ENCODE data around the gene DYRK1B. TPM values are rescaled to one million over a fixed set of nuclear protein-coding genes. Genes with fewer than 3 reads are reported as not detected.

Gene DYRK1B
- total RNA-seq, 1 donor from 2014 or later: 31.7 TPM

DNA sequence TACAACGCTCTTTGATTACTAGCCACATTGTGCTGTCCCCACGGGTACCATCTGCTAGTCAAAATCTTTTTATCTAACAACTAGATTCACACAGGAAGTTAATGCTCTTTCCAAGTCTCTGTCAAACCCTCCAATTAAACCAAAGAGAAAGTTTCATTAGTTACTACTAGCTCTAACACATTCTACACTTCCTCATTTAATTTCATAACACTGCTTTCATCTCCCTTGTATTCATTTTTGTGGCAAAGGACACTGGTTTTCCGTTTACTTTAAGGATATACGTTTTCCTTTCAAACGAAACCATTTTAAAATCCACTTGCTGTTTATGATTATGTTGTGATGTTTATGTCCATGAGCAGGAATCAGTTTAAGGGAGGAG, 5.3 kb downstream of the DYRK1B start:
- Mint-ChIP-seq H3K4me3 (ENCODE audit: unreplicated experiment) (no peak overlapping the region), H3K4me1 (ENCODE audit: unreplicated experiment) (peaks cover 13% of the 10 kb centered on the region), H3K36me3 (ENCODE audit: unreplicated experiment) (peaks cover 34% of the 10 kb centered on the region), H3K9me3 (ENCODE audit: unreplicated experiment) (no peaks in the 10 kb centered on the region), H3K27me3 (ENCODE audit: unreplicated experiment) (no peaks in the 10 kb centered on the region), H3K27ac (ENCODE audit: unreplicated experiment) (no peak overlapping the region)
- no peak for DNase-seq (ENCODE audit: extremely low spot score, unreplicated experiment)
- TF ChIP-seq, protein P1, sequence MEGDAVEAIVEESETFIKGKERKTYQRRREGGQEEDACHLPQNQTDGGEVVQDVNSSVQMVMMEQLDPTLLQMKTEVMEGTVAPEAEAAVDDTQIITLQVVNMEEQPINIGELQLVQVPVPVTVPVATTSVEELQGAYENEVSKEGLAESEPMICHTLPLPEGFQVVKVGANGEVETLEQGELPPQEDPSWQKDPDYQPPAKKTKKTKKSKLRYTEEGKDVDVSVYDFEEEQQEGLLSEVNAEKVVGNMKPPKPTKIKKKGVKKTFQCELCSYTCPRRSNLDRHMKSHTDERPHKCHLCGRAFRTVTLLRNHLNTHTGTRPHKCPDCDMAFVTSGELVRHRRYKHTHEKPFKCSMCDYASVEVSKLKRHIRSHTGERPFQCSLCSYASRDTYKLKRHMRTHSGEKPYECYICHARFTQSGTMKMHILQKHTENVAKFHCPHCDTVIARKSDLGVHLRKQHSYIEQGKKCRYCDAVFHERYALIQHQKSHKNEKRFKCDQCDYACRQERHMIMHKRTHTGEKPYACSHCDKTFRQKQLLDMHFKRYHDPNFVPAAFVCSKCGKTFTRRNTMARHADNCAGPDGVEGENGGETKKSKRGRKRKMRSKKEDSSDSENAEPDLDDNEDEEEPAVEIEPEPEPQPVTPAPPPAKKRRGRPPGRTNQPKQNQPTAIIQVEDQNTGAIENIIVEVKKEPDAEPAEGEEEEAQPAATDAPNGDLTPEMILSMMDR (IDR thresholded peaks at IDR 0.05): no peak

DNA sequence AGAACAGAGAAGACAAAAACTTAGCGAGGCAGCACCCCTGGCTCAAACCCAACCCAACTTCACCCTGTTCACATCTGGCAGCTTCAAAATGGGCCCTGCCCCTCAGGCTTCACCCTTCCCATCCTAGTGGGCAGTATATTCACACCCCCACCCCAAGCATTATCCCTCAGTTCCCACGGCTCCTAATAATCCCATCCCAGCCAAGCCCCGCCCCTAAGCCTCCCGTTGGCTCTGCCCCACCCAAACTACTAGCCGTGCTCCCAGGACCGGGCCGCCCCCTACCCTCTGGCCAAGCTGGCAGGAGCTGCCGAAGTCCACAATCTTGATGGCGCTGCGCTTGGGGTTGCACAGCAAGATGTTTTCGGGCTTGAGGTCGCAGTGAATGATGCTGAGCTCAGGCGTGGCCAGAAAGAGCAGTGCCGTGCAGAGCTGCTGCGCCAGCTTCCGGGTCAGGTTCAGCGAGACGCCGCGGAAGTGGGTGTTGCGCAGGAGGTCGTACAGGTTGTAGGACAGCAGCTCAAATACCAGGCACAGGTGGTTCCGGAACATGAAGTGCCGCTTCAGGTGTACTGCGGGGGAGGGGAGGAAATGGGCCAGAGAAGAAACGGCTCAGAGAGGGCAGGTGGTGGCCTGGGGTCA, 5.8 kb downstream of the DYRK1B start:
- H3K27me3 Mint-ChIP-seq (ENCODE audit: unreplicated experiment): no peaks in the 10 kb centered on the region
- TF ChIP-seq, protein P1 (IDR thresholded peaks at IDR 0.05): no peak
- H3K4me3 Mint-ChIP-seq (ENCODE audit: unreplicated experiment): no peak overlapping the region
- DNase-seq (ENCODE audit: extremely low spot score, unreplicated experiment): no peak
- no peak overlapping the region for H3K27ac Mint-ChIP-seq (ENCODE audit: unreplicated experiment)
- H3K4me1 Mint-ChIP-seq (ENCODE audit: unreplicated experiment): peaks cover 13% of the 10 kb centered on the region
- peaks cover 34% of the 10 kb centered on the region for H3K36me3 Mint-ChIP-seq (ENCODE audit: unreplicated experiment)
- H3K9me3 Mint-ChIP-seq (ENCODE audit: unreplicated experiment): no peaks in the 10 kb centered on the region

DNA sequence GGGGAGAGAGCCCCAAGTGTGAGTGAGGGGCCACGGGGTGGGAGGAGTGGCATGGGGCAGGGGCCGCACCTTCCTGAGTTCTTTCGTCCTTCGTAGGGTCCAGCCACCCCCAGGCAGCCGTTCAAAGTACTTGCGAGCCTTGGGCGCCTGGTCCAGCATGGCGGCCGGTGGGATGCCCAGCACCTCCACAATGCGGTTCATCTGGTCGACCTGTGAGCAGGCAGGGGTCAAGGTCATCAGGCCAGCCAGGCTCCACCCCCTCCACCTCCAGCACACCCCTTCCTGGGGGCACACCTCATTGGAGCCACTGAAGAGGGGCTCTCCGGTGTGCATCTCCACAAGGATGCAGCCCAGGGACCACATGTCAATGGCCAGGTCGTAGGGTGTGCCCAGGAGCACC, 6.7 kb downstream of the DYRK1B start:
- Mint-ChIP-seq H3K4me3 (ENCODE audit: unreplicated experiment) (no peak overlapping the region), H3K27ac (ENCODE audit: unreplicated experiment) (no peak overlapping the region), H3K9me3 (ENCODE audit: unreplicated experiment) (no peaks in the 10 kb centered on the region), H3K36me3 (ENCODE audit: unreplicated experiment) (peaks cover 34% of the 10 kb centered on the region), H3K4me1 (ENCODE audit: unreplicated experiment) (peaks cover 5% of the 10 kb centered on the region), H3K27me3 (ENCODE audit: unreplicated experiment) (no peaks in the 10 kb centered on the region)
- TF ChIP-seq, protein P1 (IDR thresholded peaks at IDR 0.05): no peak
- DNase-seq (ENCODE audit: extremely low spot score, unreplicated experiment): no peak

DNA sequence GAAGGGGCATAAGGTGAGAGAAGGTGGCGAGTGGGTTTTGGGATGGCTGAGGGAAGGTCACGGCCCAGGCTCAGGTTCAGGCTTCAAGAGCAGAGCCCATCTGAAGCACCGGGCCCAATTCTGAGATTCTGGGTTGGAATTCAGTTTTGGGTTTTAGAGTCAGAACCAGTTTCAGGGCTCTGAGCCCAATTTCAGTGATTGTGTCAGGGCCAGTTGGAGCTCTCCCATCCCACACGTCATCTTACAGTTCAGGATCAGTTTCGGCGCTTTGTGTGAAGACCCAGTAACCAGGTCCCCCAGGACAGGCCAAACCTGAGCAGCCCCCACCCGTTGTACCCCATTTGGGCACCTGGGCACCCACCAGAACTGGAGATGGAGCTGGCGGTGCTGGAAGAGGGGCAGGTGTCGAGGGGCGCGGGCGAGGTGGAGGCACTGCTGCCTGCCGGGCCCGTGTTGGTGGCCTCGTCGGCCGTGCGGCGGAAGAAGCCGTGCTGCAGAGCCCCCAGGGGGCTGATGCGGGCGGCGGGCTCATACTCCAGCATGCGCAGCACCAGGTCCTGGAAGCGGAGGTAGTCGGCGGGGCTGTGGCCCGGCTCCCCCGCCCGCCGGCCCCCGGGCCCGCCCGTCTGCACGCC, 7.5 kb downstream of the DYRK1B start:
- Mint-ChIP-seq H3K36me3 (ENCODE audit: unreplicated experiment) (peaks cover 34% of the 10 kb centered on the region), H3K9me3 (ENCODE audit: unreplicated experiment) (no peaks in the 10 kb centered on the region), H3K27me3 (ENCODE audit: unreplicated experiment) (no peaks in the 10 kb centered on the region), H3K4me1 (ENCODE audit: unreplicated experiment) (no peaks in the 10 kb centered on the region), H3K27ac (ENCODE audit: unreplicated experiment) (no peak overlapping the region), H3K4me3 (ENCODE audit: unreplicated experiment) (no peak overlapping the region)
- TF ChIP-seq, protein P1 (IDR thresholded peaks at IDR 0.05): no peak
- DNase-seq (ENCODE audit: extremely low spot score, unreplicated experiment): no peak

DNA sequence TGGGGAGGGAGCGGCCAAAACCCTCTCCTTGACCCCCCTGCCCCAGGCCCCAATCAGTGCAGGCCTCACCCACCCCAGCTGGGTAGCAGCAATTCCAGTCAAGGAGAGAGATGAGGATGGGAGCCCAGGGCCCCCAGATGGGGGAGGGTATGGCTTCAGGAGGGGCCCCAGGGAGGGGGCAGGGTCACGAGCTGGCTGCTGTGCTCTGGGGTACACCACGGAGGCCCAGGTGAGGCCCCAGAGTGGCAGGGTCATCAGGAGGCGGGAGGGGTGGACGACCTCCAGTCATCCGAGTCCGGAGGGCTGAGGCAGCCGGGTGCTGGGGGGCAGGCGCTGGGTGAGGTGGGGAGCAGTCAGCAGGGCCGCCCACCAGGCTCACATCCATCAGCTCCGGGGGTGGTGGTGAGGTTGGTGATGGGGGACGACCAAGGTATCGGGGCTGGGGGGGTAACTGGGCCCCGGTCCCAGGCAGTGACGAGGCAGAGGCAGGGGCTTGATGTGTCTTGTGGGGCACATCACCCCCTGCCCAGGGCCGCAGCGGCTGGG, 8.4 kb downstream of the DYRK1B start:
- Mint-ChIP-seq H3K36me3 (ENCODE audit: unreplicated experiment) (peaks cover 27% of the 10 kb centered on the region), H3K27me3 (ENCODE audit: unreplicated experiment) (no peaks in the 10 kb centered on the region), H3K9me3 (ENCODE audit: unreplicated experiment) (no peaks in the 10 kb centered on the region), H3K4me1 (ENCODE audit: unreplicated experiment) (no peaks in the 10 kb centered on the region), H3K4me3 (ENCODE audit: unreplicated experiment) (no peak overlapping the region), H3K27ac (ENCODE audit: unreplicated experiment) (no peak overlapping the region)
- TF ChIP-seq, protein P1 (IDR thresholded peaks at IDR 0.05): no peak
- no peak for DNase-seq (ENCODE audit: extremely low spot score, unreplicated experiment)
